ENCODE results near the gene AKNA.
"Not testable (repeated sequence)": the region's sequence is repeated elsewhere in the genome, so short reads cannot be mapped to it uniquely, and the experiment has no call there.

AKNA gene

GRCh38 chr9:114325684-114326254 is 62.0 kb downstream of the AKNA start:
- in situ Hi-C loops (cut with HindIII; ENCODE audit: low sequenced_read_pairs): not testable (repeated sequence)

GRCh38 chr9:114324965-114325364 is 62.8 kb downstream of the AKNA start:
- in situ Hi-C loops (cut with HindIII; ENCODE audit: low sequenced_read_pairs): not testable (repeated sequence)

GRCh38 chr9:114324492-114324891 is 63.3 kb downstream of the AKNA start:
- in situ Hi-C loops (cut with HindIII; ENCODE audit: low sequenced_read_pairs): no loop called here

- in situ Hi-C loops (cut with HindIII; ENCODE audit: low sequenced_read_pairs): not testable (repeated sequence)
Measured at GRCh38 chr9:114323849-114324248, 63.9 kb downstream of the AKNA start.

- in situ Hi-C loops (cut with HindIII; ENCODE audit: low sequenced_read_pairs): not testable (repeated sequence)
Measured at GRCh38 chr9:114322831-114323531, 64.8 kb downstream of the AKNA start, which contains the start of gene ORM1. Gene ORM1, plus strand, starts transcription at chr9:114323098. Its CDS starts 36 bp downstream, at chr9:114323134.

GRCh38 chr9:114322160-114322818 is 65.5 kb downstream of the AKNA start:
- in situ Hi-C loops (cut with HindIII; ENCODE audit: low sequenced_read_pairs): not testable (repeated sequence)

- in situ Hi-C loops (cut with HindIII; ENCODE audit: low sequenced_read_pairs): no loop called here
Measured at GRCh38 chr9:114321759-114322158, 66.0 kb downstream of the AKNA start.

GRCh38 chr9:114320710-114321109 is 67.1 kb downstream of the AKNA start:
- in situ Hi-C loops (cut with HindIII; ENCODE audit: low sequenced_read_pairs): not testable (repeated sequence)

- in situ Hi-C loops (cut with HindIII; ENCODE audit: low sequenced_read_pairs): no loop called here
Measured at GRCh38 chr9:114319147-114319546, 68.6 kb downstream of the AKNA start.

- in situ Hi-C loops (cut with HindIII; ENCODE audit: low sequenced_read_pairs): no loop called here
Measured at GRCh38 chr9:114318416-114318815, 69.4 kb downstream of the AKNA start.

- in situ Hi-C loops (cut with HindIII; ENCODE audit: low sequenced_read_pairs): no loop called here
Measured at GRCh38 chr9:114317665-114318357, 70.0 kb downstream of the AKNA start.

GRCh38 chr9:114316605-114317230 is 71.1 kb downstream of the AKNA start:
- in situ Hi-C loops (cut with HindIII; ENCODE audit: low sequenced_read_pairs): no loop called here

GRCh38 chr9:114315723-114316363 is 71.9 kb downstream of the AKNA start:
- in situ Hi-C loops (cut with HindIII; ENCODE audit: low sequenced_read_pairs): no loop called here

GRCh38 chr9:114314881-114315722 is 72.7 kb downstream of the AKNA start:
- in situ Hi-C loops (cut with HindIII; ENCODE audit: low sequenced_read_pairs): no loop called here

GRCh38 chr9:114314256-114314867 is 73.4 kb downstream of the AKNA start:
- in situ Hi-C loops (cut with HindIII; ENCODE audit: low sequenced_read_pairs): no loop called here

GRCh38 chr9:114313186-114313585 is 74.6 kb downstream of the AKNA start:
- in situ Hi-C loops (cut with HindIII; ENCODE audit: low sequenced_read_pairs): no loop called here

GRCh38 chr9:114312513-114312875 is 75.3 kb downstream of the AKNA start:
- in situ Hi-C loops (cut with HindIII; ENCODE audit: low sequenced_read_pairs): no loop called here

- in situ Hi-C loops (cut with HindIII; ENCODE audit: low sequenced_read_pairs): no loop called here
Measured at GRCh38 chr9:114311571-114312512, 75.9 kb downstream of the AKNA start.
